CD4-positive, alpha-beta T cell treated with Interleukin-4 for 1 hour (primary cell): ENCODE data around the gene PAX6.

Experiments used
- DNase-seq, 2 donors: peaks; one replicate each; pipeline ENCODE4 v3.0.0-alpha.2; 2020 to 2022

The PAX6 gene

DNA sequence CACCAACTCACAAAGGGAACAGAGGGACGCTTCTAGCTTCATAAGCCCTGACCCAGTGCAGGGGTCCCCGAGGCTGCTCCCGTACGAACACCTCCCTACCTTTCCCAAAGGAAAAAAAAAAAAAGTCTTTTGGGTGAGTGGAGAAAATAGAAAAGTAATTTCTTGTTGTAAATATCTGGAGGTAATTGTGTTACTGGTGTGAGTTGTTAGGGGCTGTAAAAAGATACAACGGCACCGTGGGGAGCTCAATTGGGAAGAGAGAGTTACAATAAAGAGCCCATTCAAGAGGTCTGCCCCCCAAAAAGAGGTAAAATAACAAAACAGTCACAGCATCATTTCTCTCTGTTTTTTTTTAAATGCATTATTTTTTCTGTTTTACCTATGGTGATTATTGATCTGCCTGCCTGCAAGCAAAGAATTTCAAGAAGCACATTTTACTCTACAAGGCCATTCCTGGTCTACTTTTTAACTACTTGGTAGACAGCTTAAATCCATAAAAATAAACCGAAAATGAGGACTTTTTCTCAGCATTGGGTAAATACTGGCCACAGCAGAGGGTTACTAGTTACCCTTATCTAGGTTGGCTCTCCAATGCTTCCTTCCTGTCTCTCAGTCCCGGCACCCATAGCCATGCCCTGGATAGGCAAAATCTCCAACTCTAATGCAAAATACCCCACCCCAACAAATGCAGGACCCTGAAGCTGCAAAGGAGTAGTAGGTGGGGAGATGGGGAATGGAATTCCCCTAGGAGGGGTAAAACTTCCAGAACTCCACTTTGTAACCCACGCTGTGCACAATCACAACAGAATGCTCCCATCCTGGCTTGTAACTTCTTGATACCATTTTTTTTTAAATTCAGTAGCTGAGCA lies 3.1 kb downstream of the PAX6 start:
- DNase-seq, result no peak

DNA sequence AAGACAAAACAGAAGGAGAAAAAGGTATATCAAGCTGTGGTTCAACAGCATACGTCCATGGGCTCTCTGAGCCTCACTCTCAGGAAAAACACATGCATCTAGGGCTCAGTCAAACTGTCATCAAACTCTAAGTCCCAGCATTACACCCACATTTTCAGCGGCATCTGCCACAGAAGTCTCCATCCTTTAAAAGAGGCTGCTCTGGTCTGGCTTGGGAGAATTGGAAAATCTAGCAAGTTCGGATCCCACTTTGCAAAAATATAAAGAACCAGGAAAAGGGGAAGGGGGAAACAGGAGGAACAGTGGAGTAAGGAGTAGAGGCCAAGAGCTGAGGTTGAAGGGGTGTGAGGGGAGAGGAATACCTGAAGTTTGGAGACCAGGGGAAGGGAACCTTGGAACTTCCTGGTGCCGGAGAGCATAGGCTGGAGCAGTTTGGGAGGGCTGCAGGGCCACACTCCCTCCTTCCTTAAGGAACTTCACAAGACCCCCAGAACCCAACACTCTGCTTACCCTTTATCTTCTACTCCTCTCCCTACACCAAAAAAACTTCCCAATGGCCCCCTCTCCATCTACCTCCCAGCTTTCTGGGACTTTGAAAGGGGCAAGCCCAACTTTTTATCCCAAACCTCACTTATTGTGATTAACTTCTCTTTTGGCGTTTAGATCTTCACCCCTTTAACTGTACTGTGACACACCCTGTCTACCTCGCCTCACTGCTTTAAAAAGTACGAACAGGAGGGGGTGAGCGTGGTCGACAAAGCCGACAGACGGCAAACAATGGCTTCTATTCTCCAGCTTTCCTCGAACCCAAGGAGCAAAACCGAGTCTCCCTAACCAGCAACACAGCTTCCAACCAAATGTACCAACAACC lies 4.0 kb downstream of the PAX6 start:
- DNase-seq, result no peak

DNA sequence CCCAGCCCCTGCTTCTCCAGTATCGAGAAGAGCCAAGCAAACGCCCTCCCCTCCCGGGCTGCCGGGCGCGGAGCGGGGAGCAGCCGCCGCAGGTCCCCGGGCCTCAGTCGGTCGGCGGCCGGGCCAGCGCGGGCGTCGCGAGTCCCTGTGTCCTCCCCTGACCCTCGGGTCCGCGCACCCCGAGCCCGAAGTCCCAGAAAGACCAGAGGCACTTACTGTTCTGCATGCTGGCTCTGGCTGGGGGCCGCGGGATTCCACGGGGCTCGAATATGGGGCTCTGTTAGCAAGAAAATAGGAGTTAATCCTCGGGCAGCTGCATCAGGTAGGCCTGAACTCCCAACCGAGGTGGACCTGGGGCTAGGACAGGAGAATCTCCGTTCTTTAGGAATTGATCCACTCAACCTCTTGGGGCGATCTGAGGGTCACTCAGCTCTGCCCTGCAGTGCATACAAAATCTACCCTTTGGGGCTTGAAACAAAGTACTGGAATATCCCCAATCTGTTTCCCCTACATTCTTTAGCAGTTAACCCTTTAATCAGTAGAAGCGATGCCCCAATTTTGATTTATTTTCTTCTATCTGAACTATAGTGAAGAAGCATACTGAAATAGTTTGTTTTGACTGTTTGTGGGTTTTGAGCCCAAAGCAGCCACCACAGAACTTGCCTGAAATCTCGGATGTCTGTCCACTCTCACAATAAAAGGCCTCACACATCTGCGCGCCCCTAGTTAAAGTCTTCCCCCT lies 4.8 kb downstream of the PAX6 start:
- no peak for DNase-seq

GRCh38 chr11:31805629-31806185 lies 5.4 kb downstream of the PAX6 start:
- DNase-seq, result no peak

GRCh38 chr11:31805037-31805628 lies 6.0 kb downstream of the PAX6 start:
- DNase-seq, result no peak

- DNase-seq, result no peak
Observed at GRCh38 chr11:31804312-31805036, 6.6 kb downstream of the PAX6 start.

- no peak for DNase-seq
Observed at GRCh38 chr11:31803813-31804311, 7.3 kb downstream of the PAX6 start.

GRCh38 chr11:31802990-31803812 lies 7.9 kb downstream of the PAX6 start:
- DNase-seq, result no peak

GRCh38 chr11:31802609-31802989 lies 8.5 kb downstream of the PAX6 start:
- DNase-seq, result no peak

GRCh38 chr11:31802000-31802551 lies 9.0 kb downstream of the PAX6 start:
- DNase-seq, result no peak

GRCh38 chr11:31801298-31801702 lies 9.8 kb downstream of the PAX6 start:
- no peak for DNase-seq

DNA sequence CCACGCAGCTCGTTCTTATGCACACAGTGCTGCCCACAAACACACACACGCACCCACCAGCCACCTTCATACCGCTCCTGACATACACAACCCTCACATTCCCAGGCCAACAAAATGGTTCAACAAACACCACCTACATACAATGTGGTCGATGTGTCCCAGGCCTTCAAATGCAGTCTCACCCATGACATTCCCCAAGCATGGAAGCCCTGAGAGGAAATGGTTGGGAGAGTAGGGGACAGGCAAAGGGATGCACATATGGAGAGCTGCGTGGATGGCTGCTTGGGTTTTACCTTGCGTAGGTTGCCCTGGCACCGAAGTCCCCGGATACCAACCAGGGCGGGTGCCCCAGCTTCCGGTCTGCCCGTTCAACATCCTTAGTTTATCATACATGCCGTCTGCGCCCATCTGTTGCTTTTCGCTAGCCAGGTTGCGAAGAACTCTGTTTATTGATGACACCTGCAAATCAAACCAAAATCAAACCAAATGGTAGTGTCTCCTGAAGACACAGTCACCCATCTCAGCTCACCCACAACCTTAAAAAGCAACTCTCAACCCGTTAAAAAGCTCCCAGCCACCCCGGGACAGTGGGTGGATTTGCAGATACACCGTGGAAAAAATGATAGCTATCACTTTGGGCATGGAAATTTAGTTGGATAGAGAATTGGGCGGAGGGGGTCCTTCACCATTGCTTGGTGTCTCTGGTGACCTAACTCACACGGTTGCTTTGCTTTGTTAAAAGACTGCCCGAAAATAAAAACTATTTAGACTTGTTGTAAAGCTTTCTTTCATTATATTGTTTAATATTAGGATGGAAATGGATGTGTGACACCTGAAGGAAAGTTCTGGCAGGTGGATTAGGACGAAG lies 10.5 kb downstream of the PAX6 start:
- DNase-seq, result no peak

GRCh38 chr11:31799435-31800397 lies 11.4 kb downstream of the PAX6 start:
- DNase-seq, result no peak

DNA sequence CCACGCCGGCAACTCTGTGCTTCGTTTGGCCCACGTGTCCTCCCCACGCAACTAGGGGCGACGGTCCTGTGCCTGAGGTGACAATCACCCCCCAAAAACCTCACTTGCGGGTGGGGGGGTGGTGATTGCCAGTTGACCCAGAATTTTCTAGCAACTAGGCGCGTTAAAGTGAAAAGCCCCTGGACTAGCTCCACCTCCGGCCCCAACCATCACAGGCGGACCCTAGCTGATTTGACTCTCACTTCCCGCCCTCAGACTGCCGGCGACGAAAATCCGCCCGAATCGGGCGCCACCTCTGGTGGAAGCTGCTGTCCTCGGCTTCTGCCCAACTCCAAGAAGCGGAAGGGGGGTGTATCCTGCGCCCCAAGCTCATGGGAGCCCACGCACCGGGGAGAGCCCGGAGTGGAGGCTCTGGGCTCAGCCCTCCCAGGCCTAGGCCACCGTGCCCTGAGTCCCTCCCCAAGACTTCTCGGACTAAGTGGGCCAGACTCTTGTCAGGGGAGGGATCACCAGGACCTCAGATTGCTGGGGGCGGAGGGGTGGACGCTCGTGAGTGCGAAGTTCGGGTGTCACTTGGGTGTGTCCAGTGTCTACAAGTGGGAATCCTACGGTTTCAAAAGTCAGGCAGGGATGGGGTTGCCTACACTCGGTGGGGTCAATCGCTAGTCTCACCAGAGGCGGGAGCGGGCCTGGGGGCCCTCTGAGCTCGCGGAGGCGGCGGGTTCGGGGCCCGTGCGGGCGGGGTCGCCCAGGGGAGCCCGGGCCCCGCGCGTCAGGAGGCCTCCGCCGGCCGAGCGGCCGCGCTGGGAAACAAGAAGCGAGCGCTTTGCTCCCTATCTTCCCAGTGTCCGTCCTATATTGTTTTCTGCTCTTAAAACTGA lies 12.3 kb downstream of the PAX6 start:
- no peak for DNase-seq

DNA sequence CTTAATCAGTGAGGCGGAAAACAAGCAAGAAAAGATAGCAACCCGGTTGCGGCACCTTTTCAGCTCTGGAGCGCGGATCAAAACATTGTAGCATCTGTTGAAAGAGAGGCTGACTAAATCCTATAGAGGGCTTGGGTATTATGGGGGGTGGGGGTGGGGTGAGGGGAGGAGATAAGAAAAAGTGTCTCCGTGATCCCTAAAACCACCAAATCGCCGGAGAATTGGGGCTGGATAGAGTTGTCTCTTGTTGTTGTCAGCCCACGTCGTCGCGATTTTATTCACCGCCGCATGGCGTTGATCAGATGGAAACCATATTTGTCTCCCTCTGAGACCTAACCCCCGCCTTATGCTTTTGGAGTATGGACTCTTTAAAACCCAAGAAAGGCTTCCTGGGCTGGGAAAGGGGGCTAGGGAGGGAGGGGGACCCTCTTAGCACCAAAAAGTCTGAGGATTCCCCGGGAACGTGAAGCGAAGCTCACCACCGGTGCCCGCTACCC lies 13.0 kb downstream of the PAX6 start:
- DNase-seq, result no peak

DNA sequence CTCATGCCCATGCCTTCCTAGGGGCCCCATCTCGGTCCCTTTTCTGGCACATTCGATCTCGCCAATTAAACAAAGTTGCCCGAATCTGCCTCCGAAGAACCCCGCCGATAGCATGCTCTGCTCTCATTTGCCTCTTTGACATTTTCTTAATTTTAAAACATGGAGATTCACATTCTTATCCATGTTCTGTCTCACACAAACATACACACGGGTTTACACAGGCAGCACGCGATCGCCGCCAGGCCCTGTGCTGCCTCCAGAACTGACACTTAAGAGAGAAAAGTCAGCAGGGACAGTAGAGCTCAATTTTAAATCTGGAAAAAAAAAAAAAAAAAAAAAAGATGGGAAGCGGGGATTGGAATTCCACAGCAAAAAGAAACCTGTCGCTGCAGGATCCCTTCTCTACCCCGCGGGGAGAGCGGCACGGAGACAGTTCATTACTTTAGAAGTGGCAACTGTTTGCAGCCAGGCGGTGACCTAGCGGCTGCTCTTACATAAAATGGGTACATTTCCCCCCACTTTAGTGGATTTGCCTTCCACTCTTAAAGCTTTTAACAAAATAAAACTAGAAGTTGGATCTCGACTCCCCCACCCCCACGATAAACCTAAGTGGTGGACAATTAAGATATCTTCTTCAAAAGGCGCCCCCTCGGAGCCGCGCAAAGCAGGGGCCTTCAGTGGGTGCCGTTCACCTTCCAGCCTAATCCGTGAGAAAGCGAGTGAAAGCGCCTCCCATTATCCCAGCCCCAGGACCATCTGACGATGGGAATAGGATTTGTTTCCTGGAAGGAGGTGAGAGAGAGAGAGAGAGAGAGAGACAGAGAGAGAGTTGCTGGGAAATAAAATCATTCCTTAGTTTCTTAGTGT lies 13.7 kb downstream of the PAX6 start:
- no peak for DNase-seq
